ENCODE data around the gene IL11.

Gene IL11

DNA sequence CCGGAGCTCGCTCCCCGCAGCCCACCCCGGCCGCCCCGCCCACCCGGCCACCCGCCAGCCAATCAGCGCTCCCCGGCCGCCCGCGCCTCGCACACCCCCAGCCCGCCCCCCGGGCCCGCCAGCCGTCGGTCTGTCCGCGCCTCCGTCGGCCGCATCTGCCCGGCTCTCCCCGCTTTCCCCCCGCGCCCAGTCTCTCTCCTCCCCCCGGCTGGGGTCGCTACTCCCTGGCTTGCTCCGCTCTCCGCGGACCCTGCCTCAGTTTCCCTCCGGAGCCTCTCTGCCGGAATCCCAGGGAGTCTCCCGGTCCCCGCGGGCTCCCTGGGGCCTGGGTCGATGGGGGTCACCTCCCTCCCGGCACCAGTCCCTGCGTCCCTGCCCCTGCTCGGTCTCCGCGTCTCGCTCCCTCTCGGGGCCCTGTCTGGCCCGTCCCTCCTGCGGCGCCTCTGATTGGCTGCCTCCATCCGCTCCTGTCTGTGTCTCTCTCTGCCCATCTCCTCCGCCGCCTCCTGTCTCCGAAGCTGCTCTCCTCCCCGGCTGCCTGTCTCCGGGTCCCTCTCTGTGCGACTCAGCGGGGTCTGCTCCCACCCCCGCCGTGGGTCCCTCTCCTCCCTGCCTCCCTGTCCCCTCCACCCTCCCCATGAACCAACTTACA is 484 bp downstream of the IL11 start:
- FAIRE-seq, result no peak

DNA sequence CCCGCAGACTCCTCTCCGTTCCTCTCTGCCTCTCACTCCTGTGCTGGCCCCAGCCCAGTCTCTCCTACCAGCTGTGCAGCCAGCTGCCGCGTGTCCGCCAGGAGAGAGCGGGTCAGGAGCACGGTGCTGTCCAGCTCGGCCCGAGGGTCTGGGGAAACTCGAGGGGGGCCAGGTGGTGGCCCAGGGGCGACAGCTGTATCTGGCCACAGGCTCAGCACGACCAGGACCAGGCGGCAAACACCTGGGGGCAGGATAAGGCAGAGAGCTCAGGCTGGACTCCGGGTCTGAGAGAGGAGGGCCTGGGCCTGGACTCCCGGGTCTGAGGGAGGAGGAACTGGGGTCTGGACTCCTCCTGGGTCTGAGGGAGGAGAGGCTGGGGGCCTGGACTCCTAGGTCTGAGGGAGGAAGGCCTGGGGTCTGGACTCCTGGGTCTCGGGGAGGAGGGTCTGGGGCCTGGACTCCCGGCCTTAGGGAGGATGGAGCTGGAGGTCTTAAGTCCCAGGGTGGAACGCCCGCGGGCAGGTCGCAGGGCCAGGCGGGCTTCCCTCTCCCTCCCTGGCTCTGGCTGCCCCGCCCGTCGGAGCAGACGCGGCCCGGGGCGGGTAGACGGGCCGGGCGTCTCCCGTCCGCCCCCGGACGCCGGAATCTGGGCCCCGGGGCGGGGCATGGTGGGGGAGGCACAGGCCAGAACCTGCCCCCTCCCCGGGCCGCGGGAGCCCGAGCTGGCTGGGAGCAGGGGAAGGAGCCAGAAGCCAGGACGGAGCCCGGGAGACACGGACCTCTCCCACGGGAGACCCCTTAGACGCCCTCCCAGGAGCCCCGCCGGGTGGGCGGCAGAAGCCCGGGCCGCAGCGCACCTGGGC is 1.3 kb downstream of the IL11 start:
- no peak for FAIRE-seq

DNA sequence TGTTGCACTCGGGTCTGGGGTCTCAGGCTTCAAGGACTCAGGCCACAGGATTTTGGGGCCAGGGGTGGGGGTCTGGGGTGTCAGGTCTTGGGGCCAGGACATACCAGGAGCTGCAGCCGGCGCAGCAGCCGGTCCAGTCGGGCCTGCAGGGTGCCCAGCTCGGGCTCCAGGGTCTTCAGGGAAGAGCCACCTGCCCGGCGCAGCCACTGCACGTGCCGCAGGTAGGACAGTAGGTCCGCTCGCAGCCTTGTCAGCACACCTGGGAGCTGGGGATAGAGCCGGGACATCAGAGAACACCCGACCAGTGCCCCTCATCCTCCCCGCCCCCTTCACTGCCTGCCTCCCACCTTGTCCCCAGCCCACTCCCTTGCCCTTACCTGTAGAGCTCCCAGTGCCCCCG is 2.2 kb downstream of the IL11 start:
- no peak for FAIRE-seq

- no peak for FAIRE-seq
Measured at GRCh38 chr19:55366790-55367189, 3.5 kb downstream of the IL11 start.

DNA sequence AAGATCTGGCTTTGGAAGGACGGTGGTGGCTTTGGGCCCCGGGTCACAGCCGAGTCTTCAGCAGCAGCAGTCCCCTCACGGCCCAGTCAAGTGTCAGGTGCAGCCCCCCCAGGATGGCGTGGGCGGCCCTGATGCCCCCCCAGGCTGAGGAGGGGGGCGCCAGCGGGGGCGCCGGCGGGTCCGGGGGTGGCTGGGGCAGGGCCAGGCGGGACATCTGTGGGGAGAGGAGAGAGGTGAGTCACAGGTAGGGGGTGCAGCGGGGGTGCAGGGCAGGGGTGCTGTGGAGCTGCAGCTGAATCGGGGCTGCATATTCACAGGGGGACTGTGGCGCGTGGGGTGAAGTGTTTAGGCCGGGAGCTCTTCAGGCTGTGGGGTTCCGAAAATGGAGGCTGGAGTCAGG is 4.3 kb downstream of the IL11 start:
- no peak for FAIRE-seq

- FAIRE-seq, result no peak
Measured at GRCh38 chr19:55365245-55365644, 5.0 kb downstream of the IL11 start.

GRCh38 chr19:55362990-55363716 is 7.1 kb downstream of the IL11 start, which contains the start of gene GARIN5B:
TSS of gene GARIN5B (minus strand) at chr19:55363260. CDS start at chr19:55363066, 194 bp downstream.
- FAIRE-seq, result no peak

- FAIRE-seq, result no peak
Measured at GRCh38 chr19:55362174-55362989, 7.9 kb downstream of the IL11 start.

DNA sequence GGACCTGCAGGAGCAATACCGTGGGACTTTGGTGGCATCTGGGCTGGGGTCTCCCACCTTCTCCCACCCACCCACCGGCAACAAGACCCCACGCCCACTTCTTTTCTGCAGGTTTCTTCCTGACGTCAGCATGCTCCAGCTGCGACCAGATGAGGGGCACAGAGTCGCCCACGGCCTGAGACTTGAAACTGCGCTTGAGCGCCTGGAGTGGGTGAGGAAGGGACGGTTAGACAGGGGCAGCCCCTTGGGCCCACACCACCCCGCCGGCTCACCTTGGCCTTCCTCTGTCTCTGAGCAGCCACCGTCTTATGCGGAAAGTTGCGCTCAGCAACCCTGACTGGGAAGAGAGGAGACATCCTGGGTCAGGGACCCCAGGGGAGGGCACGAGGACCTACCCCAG is 9.4 kb downstream of the IL11 start:
- no peak for FAIRE-seq

GRCh38 chr19:55358943-55359908 is 11.0 kb downstream of the IL11 start:
- FAIRE-seq, result no peak

GRCh38 chr19:55358493-55358892 is 11.8 kb downstream of the IL11 start:
- no peak for FAIRE-seq

DNA sequence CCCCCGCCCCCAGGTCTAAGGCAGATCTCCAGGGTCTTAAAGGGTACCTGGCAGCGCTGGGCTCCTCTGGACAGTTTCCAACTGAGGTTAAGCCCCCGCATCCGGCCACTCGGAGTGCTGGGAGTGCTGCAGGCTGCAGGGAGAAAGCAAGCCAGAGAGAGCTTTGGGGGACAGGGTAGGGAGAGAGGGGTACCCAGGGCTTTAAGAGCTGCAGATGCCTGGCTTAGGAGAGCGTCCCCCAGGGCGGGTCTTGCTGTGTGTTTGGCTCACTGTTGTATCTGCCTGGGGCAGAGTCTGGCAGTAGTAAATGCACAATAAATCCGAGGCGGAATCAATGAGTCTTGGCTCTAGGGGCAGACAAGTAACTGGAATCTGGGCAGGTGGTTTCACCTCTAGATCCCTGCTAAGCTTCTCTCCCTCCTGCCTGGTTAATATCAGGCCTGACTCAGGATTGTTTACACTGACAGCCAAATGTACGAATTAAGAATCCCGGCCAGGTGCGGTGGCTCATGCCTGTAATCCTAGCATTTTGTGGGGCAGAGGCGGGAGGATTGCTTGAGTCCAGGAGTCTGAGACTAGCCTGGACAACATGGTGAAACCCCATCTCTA is 14.9 kb downstream of the IL11 start:
- no peak for FAIRE-seq

GRCh38 chr19:55354698-55355212 is 15.5 kb downstream of the IL11 start, which contains the start of gene COX6B2:
TSS of gene COX6B2 (minus strand) at chr19:55354719. CDS start at chr19:55354521, 198 bp downstream.
- no peak for FAIRE-seq

- FAIRE-seq, result no peak
Measured at GRCh38 chr19:55353803-55354697, 16.2 kb downstream of the IL11 start.

DNA sequence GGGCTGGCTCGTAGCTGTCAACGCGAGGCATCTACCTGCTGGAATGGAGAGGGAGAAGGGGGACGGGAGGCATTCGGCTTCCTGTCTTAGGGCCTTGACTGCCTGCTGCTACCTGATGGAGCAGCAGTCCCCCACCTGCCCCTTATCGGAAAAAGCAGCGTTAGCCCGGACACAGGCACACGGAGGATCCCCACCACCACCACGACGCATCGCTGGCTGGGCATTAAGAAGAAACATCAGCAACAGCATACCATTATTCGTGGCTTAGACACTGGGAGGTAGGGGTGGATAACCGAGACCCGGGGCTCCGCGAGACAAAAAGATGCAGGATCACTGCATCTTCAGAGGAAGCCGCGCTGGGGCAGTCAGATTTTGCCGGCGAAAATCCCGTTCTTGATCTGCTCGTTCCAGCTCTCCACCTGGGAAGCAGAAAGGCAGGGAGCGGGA is 16.9 kb downstream of the IL11 start:
- FAIRE-seq, result no peak

DNA sequence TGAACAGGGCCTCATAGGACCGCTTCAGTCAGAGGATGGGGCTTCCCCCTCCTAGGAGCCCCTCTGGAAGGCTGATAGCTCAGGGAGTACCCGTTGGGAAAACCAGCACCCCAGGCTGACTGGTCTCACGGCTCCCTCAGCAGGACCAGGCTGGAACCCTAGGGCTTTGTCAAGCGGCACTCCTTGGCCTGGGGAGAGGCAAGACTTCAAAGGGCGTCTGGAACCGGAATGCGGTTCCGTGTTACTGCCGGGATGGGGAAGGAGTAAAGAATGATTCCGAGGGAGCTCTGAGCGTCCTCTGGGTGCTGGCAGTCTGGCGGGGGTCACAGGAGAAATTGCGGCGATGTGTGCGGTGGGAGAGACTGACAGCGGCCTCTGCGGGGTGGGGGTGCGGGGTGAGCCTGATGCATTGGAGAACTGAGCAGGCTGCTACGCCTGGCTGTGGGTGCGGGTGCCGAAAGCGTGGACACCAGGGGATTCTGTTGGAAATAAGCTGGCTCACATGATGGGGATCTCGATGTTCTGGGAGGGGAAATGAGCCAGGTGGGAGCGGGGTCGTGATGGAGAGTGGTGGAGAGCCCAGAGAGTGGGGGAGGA is 17.6 kb downstream of the IL11 start:
- no peak for FAIRE-seq

DNA sequence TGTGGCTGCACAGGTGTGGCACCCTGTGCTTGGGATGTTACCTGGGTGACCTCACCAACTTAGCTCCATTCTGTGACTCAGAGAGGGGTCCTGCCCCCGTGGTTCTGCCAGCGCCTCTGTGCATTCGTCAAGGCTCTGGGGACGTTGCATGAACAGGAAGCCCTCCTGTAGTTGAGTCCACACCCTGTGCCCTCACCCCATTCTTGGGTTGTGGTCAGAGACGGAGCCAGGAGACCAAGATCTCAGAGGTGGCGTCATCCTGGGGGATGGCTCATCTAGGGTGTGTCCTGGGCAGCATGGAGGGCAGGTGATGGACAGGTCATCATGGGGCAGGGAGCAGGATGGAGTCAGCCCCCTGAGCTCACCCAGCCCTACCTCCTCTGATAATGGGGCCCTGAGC is 18.2 kb downstream of the IL11 start:
- FAIRE-seq, result no peak

GRCh38 chr19:55350620-55351315 is 19.5 kb downstream of the IL11 start:
- FAIRE-seq, result no peak

All from A204.1 (cell line).